Ishikawa (cell line): ENCODE measurements around the gene LCN9.

Experiments
- CEBPB ChIP-seq: IDR thresholded peaks from 2 replicates; pipeline ENCODE4 v1.6.1; 2012
- CREB1 ChIP-seq: IDR thresholded peaks from 2 replicates; pipeline ENCODE4 v1.6.1; 2012; ENCODE audit warnings: low read depth
- EGR1 ChIP-seq: IDR thresholded peaks from 2 replicates; pipeline ENCODE4 v1.6.1; 2012
- EP300 ChIP-seq: IDR thresholded peaks from 2 replicates; pipeline ENCODE4 v1.6.1; 2012; ENCODE audit warnings: borderline replicate concordance
- FOXM1 ChIP-seq: IDR thresholded peaks from 2 replicates; pipeline ENCODE4 v1.6.1; 2012; ENCODE audit warnings: low read depth, borderline replicate concordance
- MAX ChIP-seq: IDR thresholded peaks from 2 replicates; pipeline ENCODE4 v1.6.1; 2012
- NFIC ChIP-seq: IDR thresholded peaks from 2 replicates; pipeline ENCODE4 v1.6.1; 2012
- RAD21 ChIP-seq: IDR thresholded peaks from 2 replicates; pipeline ENCODE4 v1.6.1; 2012; ENCODE audit warnings: low read depth
- REST ChIP-seq: IDR thresholded peaks from 2 replicates; pipeline ENCODE4 v1.6.1; 2012; ENCODE audit warnings: low read depth, mild to moderate bottlenecking
- TAF1 ChIP-seq: IDR thresholded peaks from 2 replicates; pipeline ENCODE4 v1.6.1; 2012; ENCODE audit warnings: low read depth, mild to moderate bottlenecking
- TCF12 ChIP-seq: IDR thresholded peaks from 2 replicates; pipeline ENCODE4 v1.6.1; 2012; ENCODE audit warnings: low read depth
- TEAD4 ChIP-seq: IDR thresholded peaks from 2 replicates; pipeline ENCODE4 v1.6.1; 2012
- USF1 ChIP-seq: IDR thresholded peaks from 2 replicates; pipeline ENCODE4 v1.6.1; 2012
- YY1 ChIP-seq: IDR thresholded peaks from 2 replicates; pipeline ENCODE4 v1.6.1; 2012; ENCODE audit warnings: low read depth
- ZBTB7A ChIP-seq: IDR thresholded peaks from 2 replicates; pipeline ENCODE4 v1.6.1; 2012; ENCODE audit warnings: low read depth

LCN9 gene

GRCh38 chr9:135618866-135619598 is 44.1 kb upstream of the LCN9 start:
- TF ChIP-seq CEBPB (no peak), MAX (no peak), REST (no peak), EGR1 (no peak), RAD21 (no peak), USF1 (no peak), TEAD4 (no peak), YY1 (no peak), NFIC (no peak), FOXM1 (no peak), TCF12 (no peak), CREB1 (no peak)

GRCh38 chr9:135619599-135619886 is 43.6 kb upstream of the LCN9 start:
- no peak for TF ChIP-seq EGR1
- no peak for TF ChIP-seq ZBTB7A
- TF ChIP-seq CEBPB: no peak
- no peak for TF ChIP-seq CREB1
- no peak for TF ChIP-seq RAD21
- TF ChIP-seq TEAD4: no peak
- no peak for TF ChIP-seq TAF1
- no peak for TF ChIP-seq TCF12
- no peak for TF ChIP-seq REST
- TF ChIP-seq MAX: no peak
- TF ChIP-seq USF1: no peak
- no peak for TF ChIP-seq NFIC
- TF ChIP-seq EP300: no peak
- TF ChIP-seq YY1: no peak
- no peak for TF ChIP-seq FOXM1

- TF ChIP-seq EP300 (no peak), RAD21 (no peak), USF1 (no peak), TCF12 (no peak), TAF1 (no peak), REST (no peak), CREB1 (no peak), YY1 (no peak), FOXM1 (no peak), MAX (no peak), CEBPB (no peak), NFIC (no peak), ZBTB7A (no peak), EGR1 (no peak), TEAD4 (no peak)
Measured at GRCh38 chr9:135620558-135620957, 42.6 kb upstream of the LCN9 start.

- TF ChIP-seq NFIC: no peak
- TF ChIP-seq CREB1: no peak
- TF ChIP-seq REST: no peak
- no peak for TF ChIP-seq TAF1
- TF ChIP-seq FOXM1: no peak
- no peak for TF ChIP-seq EGR1
- no peak for TF ChIP-seq RAD21
- TF ChIP-seq YY1: no peak
- no peak for TF ChIP-seq EP300
- no peak for TF ChIP-seq TEAD4
- no peak for TF ChIP-seq ZBTB7A
- TF ChIP-seq MAX: no peak
- no peak for TF ChIP-seq TCF12
- no peak for TF ChIP-seq CEBPB
- no peak for TF ChIP-seq USF1
Measured at GRCh38 chr9:135622415-135623020, 40.6 kb upstream of the LCN9 start.
